CD4-positive, alpha-beta T cell treated with Interleukin-6 at 100 ng/mL for 8 hours (primary cell): ENCODE measurements around the gene KCNQ1.

Experiments used
- DNase-seq: peaks from one replicate; pipeline ENCODE4 v3.0.0-alpha.2; 2020; ENCODE audit warnings: mixed read lengths, low spot score

Gene KCNQ1

DNA sequence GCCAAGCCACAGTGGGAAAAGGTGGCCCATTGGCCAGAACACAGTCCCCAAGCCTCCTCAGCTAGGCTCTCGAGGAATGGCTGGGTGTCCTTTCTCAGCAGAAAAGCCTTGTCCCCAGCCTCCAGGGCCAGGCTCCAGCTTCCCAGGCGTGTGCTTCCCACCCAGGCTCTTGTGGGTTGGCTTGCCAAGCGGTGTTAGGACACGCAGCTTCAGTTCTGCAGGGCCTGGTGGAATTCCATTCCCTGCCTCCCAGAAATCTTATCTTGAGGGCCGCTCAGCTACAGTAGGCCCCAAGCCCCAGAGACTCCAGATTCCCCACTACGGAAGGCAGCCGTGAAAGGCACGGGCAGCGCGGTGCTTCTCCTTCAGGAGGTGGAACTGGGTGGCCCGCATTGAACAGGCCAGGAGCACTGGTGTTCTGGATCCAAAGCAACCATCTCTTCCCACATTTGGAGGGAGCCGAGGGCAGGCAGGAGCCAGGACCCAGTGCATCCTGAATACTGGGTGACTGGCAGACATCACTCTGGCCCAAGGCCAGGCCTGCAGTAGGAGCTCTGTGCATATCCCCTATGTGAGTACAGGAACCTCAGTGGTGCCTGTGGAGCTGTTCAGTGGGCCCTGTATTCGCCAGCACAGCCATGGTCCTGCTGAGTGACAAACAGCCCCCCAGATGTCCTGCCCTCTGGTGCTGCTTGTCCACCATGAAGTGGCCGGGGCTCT lies 271.7 kb downstream of the KCNQ1 start:
- no peak for DNase-seq

DNA sequence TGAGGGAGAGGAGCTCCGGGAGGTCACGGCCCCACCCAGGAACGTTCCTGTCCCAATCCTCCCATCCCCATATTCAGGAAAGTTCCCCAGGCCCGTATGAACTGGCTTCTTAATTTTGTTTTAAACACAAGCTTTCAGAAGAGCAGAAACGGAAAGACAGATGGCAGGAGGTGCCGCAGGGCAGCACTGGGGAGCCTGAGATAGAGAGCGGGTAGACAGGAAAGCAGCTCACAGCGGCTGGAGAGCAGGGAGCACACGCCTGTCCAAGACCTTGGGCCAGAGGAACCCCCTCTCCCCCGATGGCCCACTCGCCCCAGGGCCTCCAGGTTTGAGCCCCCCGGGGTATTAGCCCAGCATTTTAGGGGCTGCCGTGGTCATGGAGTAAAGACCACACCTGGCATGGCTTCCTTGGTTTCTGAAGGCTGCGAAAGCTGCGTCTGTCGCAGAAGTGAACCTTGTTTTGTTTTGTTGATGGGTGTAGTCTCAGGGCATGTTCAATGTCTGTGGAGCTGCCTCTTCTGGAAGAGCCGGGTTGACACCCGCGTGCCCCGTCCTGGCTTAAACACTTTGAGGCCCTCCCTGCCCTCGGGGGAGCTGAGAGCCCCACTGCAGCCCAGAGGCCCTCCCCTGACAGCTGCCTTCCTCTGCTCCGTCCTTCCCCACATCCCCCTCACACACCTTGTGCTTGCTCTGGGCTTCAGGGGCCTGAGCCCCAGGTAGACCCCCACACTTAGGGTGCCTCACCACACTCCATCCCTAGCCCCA lies 272.9 kb downstream of the KCNQ1 start:
- DNase-seq: no peak

DNA sequence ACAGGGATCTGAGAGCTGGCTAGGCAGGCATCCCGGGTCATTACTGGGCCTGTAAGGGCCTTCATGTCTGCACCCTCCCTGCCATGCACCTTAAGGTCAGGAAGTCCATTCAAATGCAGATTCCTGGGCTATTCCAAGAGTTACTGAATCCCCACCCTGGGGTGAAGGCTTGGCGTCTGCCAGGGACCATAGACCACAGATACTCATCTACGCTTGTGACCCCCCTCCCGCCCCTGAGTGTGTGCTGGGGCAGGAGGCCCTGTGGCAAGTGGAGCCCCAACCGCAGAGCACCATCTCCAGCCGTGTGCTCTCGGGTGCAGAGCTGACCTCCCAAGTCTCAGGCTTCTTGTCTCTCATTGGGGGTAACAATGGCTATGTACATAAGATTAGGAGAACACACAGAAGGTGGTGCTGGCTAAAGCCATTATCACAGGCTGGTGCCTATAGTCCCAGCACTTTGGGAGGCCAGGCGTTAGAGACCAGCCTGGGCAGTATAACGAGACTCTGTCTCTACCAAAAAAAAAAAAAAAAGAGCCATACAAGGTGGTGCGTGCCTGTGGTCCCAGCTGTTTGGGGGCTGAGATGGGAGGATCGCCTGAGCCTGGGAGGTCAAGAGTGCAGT lies 274.1 kb downstream of the KCNQ1 start:
- DNase-seq: no peak

DNA sequence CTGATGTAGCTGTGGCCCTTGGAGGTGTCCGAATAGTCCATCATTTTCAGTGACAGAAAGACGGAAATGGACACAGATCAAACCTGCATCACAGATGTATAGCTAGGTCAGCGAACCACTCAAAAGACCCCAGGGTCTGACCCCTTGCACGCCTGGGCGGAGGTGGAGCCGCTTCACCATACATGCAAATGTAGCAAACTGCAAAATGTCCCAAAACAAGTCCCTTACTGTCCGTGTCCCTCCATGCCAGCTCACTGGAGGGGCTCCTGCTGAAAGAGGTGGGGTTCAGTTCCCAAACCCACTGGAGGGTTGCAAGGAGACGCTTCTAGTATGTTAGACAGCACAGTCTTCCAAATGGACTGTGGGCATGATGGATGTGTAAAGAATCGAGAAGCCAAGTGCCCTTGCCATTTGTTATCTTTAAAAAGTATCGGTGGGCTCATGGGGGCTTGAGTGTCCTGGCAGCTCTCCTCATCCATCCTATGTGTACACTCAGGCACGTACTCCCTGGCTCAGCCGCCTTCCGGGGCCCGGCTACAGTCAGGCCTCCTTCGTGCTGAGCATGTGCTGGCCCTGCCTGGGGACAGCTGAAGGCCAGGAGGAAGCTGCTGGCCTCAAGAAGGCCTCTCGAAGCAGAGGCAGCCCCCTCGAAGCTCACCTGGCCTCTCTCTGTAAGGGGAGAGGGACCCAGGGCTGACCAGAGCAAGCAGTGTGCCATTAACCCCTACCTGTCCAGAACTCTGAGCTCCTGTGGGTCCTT lies 275.2 kb downstream of the KCNQ1 start:
- DNase-seq: no peak

DNA sequence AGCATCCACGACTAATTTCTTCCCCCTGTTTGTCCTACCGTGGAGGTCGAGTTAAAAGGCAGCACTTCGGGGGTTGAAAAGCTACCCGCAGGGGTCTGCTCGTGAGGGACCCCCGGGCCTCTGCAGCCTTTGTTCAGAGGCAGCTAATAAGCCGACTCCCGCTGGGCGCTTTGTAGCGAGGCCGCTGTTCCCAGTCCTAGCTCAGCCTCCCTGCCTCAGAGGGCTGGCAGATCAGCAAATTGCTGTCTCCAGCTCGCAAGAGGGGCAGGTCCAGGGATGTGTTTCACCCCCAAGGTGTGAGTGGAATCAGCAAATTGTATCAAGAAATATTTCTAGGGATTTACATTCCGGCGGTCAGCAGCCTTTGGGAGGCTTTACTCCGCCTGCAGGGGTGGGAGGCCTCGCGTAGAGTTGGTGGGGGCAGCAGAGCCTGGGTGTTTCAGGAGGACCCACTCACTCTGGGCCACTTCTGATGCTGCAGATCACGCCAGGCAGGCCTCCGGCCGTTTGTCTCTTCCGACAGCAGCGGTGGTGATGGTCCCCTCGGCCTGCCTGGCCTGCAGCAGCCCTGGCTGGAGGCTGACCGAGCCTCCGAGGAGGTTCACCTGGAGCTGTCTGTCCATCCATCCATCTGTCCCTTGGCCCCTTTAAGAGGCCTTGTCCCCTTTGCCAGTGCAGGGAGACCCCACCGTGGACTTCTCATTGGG lies 276.6 kb downstream of the KCNQ1 start:
- no peak for DNase-seq

DNA sequence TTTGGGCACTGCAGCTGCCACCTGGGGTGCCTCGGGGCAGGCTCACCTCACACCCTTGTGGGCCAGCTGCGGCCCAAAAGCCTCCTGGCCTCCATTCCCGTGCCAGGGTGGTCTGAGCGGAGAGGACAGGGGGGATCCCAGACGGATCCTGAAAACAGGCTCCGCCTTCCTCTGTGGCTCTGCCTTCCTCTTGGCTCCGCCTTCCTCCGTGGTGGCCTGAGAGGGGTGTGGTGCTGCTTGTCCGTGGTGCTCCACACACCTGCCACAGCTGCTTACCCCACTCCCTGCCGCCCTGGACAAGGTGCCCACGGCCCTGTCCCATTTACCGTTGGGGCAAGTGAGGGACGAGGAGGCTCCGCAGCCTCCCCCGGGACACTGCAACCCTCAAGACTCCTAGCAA lies 278.1 kb downstream of the KCNQ1 start:
- DNase-seq: no peak

DNA sequence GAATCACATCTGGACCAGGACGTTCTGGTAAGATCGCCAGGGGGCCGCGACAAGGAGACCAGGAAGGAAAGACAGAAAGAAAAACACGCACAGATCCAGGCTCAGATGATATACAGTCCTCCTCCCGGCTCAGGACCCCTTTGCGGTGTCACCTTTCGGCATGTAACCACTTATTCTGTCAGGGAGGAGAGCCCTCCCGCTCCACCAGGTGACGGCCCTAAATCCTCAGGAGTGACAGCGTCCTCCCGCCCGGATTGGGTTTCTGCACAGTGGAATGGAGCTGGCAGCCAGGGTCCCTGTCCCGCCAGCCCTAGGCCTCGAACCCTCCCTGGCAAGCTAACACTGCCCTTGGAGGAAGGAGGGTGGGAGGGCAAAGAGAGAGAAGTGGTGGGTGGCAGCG lies 279.3 kb downstream of the KCNQ1 start:
- no peak for DNase-seq

DNA sequence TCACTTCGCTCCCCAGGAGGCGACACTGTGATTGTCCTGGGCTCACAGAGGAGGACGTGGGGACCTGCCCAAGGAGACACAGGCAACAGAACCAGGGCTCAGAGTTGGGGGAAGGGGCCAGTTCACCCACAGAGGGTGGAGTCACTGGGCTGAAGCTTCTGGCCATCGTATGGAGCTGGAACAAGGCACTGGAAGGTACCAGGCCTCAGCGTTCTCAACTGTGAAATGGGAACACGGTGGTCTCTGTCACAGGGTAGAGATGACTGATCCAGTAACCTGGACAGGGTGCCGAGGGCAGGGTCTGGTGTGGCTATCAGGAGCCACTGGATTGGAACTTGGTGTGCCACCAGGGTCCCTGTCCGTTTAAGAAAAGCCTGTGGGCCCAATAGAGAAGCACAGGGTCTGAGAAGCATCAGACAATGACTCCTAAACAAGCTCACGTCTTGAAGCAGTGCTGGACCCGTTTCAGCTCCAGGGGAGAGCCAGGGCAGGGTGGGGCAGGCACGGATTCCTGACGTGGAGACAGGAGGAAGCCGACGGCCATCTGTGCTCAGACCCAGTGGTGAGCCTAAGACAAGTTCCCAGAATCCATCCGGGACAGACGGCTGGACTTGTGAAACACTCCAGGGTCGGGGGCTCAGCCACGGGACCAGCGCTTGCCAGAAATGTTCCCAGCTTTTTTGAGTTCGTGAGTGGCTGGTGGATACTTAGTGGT lies 280.0 kb downstream of the KCNQ1 start:
- DNase-seq: no peak

DNA sequence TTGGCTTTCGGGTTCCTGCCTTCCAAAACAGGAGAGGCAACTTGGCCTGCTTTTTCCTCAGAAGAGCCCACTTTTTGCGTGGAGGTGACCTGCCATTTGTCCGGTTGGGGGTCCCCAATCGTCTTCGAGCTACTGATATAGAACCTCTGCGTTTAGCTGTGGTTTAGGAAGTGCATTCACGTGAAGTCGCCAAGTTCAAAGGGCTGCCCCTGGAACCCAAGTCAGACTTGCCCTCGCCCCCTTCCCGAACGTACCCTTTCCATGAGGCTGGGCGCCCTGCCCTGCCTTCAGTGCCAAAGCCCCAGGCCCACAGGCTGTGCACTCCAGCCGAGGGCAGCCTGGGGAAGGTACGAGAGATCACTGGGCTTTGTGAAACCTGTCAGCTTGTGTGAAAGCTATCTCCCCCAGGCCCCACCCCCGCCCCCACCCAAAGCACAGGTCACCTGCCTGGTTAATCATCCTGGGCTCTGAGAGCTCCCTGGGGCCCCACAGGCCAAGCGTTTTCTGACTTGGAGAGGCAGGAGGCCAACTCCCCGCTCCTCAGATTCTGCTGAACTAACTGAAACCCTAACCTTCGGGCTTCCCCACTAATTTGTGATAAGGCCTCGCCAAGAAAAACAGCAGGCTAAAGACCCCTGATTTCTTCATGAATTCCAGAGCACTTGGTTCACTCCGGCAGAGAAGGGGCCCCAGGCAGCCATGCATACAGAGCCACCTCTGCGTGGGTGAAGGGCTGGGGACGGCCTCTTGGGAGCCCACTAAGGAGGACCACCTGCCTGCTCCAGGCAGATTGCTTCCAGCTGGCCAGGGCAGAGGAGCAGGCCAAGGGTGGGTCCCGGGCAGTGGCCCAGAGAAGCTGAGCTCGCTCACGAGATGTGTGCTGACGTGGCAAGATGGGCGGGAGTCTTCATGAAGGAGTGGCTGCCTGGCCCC lies 280.8 kb downstream of the KCNQ1 start:
- DNase-seq: no peak

DNA sequence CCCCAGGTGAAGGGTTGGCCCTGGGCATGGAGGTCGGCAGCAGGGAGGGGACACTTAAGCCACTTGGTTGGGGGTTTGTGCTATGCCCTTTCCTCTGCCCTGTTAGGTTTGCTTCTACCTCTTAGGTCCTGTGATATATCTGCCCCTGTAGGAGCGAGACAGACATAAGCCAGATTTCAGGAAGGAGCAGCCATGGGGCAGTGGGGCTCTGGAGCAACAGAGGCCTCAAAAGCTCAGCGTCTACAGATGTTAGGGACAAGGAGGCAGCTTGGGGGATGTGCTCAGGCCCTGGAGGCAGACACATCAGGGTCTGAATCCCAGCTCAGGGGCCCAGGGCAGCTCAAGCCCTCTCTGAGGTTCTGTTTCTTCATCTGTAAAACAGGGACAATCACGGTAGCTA lies 282.2 kb downstream of the KCNQ1 start:
- DNase-seq: no peak

DNA sequence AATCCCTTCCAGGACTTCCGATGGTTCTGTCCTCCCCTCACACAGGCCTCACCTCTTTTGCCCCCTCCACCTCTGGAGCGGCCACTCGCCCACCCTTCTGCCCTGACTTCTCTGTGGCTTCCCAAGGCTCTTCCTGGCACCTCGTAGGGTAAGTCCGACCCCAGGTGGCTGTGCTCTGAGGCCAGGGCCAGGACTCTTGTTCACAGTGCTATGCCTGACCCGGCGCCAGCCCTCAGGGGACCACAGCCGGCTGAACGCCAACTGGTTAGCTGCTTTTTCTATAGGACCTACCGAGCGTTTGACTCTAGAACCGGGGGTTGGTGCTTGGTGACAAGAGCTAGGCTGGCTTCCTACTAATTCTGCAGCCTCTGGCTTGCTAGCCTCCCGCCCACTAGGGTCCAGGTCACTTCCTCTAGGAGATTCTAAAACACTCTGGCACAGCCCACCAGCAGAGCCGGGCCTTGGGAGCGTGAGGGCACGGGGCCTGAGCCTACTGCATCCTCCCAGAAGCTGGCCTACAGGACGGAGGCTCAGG lies 283.4 kb downstream of the KCNQ1 start:
- no peak for DNase-seq

DNA sequence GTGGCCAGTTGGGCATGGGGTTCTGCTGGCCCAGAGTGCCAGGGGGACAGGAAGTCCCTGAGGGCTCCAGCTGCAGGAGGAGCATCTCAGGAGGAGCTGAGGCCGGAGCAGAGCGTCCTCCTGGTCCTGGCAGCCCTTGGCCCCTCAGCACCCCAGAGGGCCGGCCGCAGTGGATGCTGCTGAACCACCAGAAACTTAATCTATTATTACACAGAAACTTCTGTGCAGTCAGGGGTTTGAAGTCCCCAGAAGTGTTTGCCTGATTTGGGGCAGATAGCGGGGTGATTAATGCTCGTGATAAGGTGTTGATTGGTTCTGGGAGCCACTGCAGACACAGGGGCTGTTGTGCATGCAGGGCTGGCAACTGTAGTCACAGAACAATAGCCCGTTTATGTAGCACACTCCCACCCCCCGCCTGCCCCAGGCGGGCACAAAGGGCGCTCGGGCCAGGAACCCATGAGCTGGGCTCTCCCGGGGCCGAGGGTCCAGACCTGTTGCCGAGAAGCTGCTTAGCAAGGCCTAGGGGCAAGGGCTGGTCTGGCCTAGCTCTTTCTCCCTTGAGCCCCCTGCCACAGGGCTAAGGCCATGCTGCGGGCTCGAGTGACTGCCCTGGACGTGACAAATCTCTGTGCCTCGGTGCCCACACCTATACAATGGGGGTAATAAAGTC lies 284.0 kb downstream of the KCNQ1 start:
- no peak for DNase-seq

DNA sequence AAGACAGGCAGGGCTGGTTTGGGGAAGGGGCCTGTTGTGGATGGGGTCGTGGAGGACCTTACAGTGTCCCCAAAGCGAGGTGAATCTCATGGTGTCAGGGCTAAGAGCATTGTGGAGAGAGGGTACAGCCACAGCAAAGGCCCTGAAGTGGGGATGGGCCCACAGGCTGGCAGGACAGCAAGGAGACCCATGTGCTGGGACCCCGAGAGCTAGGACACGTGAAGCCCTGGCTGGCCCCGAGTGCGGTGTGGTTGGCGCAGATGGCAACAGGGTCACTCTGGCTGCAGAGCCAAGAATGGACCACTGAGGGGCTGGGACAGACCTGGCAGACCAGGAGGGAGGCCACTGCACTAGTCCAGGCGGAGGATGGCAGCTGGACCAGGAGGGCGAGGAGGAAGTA lies 285.0 kb downstream of the KCNQ1 start:
- no peak for DNase-seq

DNA sequence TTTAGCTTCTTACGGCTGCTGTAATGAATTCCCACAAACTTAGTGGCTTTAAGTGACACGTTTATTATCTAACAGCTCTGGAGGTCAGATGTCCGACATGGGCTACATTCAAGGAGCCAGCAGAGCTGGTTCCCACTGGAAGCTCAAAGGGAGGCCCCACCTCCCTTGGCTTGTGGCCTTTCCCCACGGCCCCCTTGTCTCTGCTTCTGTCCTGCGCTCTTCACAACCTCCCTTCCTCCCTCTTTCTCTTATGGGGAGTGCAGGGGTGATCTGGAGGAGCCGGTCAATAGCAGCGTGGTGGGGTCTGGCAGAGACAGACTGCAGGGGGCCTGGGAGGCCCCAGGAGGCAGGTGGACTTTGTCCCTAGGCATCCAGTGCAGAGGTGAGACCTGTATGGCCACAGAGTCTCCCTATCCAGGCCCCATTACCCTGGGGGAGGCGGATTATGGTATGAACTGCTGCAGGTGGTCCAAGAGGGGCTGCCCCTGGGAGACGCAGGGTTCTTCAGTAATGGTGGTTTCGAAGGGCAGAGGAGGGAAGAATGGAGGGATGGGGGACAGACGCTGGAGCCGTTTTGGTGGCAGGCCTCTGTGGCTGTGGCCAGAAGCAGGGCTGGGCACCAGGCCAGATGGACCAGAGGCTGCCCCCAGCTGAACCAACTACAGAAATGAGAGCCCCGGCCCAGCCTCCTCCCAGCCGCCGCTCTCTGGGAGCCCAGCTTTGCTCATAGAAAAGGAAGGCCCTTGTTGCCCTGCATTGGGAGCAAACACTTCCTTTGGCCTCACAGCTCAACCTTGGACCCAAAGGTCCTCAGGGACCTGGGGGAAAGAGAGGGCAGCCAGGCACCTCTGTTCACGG lies 285.7 kb downstream of the KCNQ1 start:
- DNase-seq: no peak

DNA sequence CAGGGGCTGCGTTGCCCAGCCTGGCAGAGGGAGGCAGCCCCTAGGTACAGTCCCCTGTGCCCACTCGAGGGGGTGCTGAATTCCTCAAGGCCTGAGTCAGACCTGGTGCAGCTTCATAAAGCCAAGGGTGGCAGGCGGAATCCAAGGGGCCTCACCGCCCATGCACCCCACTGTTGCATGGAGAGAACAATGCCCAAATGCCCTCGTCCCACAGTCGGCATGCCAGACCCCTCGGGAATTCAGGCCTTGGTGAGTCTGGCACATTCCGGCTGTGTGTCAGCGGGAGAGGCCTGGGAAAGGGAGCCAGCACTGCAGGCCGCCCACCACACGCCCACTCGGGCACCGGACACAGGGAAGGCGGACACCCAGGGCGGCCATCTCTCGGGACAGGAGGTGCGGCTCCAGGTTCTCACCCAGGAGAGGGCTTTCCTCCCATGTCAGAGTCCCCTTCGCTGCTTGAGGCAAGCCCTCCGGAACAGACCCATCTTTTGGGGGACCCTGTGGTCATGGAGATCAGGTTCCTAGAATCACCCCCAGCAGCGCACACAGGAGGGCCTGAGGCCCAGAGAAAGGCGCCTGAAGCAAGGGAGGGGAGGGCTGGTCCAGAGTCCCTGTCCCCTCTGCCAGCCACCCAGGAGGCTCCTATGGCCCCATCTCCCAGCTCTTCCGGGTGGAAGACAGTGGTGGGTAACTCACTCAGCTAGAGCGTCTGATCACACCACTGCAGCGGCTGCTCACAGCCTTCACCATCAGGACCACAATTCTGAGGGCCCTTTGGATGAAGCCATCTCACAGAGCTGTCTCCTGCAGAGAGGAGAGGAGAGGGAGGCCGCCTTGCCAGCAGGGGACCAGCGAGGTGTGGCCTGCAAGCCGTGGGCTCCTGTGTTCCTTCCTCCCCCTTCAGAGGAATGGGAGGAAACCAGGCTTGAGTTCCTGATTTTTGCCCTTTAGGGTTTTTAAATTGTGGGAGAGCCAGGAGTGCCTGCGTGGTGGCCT lies 286.6 kb downstream of the KCNQ1 start:
- no peak for DNase-seq

DNA sequence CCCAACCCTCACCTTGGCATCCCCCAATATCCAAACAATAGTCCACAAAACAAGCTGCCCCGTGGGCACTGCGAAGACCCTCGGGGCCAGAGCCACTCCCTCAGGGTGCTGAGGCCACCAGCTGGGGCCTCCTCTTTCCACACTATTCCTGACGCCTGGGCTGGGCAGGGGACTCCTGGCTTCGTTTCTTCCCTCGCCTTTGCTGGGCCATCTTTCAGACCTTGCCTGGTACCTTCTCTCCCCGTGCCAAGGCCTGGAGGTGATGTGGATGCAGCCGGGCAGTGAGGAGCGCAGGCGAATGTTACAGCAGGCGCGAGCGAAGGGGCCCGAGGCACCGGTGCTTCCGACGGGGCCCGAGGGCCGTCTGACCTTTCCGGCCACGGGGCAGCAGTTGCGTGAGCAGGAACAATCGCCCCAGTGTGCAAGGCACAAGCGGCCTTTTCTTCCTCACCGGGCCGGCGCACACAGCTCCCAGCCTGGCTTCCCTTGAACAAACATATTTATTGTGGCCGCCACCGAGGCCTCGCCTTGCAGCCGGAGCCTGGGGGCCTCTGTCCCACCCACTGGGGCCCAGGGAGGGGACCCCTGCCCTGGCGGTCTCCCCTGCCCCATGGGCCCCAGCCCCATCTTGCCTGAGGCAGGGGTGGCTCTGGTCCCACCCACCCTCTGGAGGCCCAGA lies 287.6 kb downstream of the KCNQ1 start:
- no peak for DNase-seq
